ENCODE measurements around the gene RAB11FIP3. TPM values are rescaled to one million over a fixed set of nuclear protein-coding genes. Genes with fewer than 3 reads are reported as not detected.

Gene RAB11FIP3
- total RNA-seq, 1 experiment from 2014 or later: 35.8 TPM

GRCh38 chr16:495127-495748 is 69.8 kb downstream of the RAB11FIP3 start:
- no peaks in the 10 kb centered on the region for H3K27me3 ChIP-seq (replicated peaks; ENCODE audit: control insufficient read depth, insufficient read depth, low read length)
- ChIA-PET POLR2A (no interaction called here), CTCF (interaction anchor here (0.7 to 1.3 kb wide), 6 partner anchors 31 to 109 kb away, joined by 3 to 9 read pairs (median 3); partner anchors contain the start of genes DECR2 and RAB11FIP3)
- no peaks in the 10 kb centered on the region for H3K36me3 ChIP-seq (ENCODE audit: control insufficient read depth, insufficient read depth, low read length)
- no peaks in the 10 kb centered on the region for H3K4me1 ChIP-seq
- no peaks in the 10 kb centered on the region for H3K4me1 Mint-ChIP-seq (ENCODE audit: low read depth, unreplicated experiment)
- peak; percentile 48 to 62 for TF ChIP-seq CTCF (IDR thresholded peaks at IDR 0.05; ENCODE audit: insufficient read depth in 1 of 2, low read depth in 1 of 2, low read length in 1 of 2, severe bottlenecking in 1 of 2, unreplicated experiment in 1 of 2)
- no peaks in the 10 kb centered on the region for H3K9me3 Mint-ChIP-seq (ENCODE audit: unreplicated experiment)
- intact Hi-C loops (cut with micrococcal nuclease; ENCODE audit: unreplicated experiment): loop anchor here (5.0 kb wide), 1 partner anchor 108 kb away; no protein-coding TSS in a partner anchor
- peak; percentile 71 to 72 for DNase-seq
- no peak overlapping the region for H3K4me3 ChIP-seq (ENCODE audit: low read depth, low read length)
- no peaks in the 10 kb centered on the region for H3K9me3 ChIP-seq
- no peak overlapping the region for H3K27ac Mint-ChIP-seq (ENCODE audit: unreplicated experiment)
- no TSS peak for BruUV-seq (replicated peaks)
- H3K36me3 Mint-ChIP-seq (ENCODE audit: insufficient read depth, unreplicated experiment): peaks cover 8% of the 10 kb centered on the region
- H3K4me3 Mint-ChIP-seq (ENCODE audit: unreplicated experiment): no peak overlapping the region
- H3K27me3 Mint-ChIP-seq (ENCODE audit: insufficient read depth, unreplicated experiment): no peaks in the 10 kb centered on the region

GRCh38 chr16:496097-496886 is 70.8 kb downstream of the RAB11FIP3 start:
- no peaks in the 10 kb centered on the region for H3K36me3 ChIP-seq (ENCODE audit: control insufficient read depth, insufficient read depth, low read length)
- no TSS peak for BruUV-seq (replicated peaks)
- Mint-ChIP-seq H3K9me3 (ENCODE audit: unreplicated experiment) (no peaks in the 10 kb centered on the region), H3K4me1 (ENCODE audit: low read depth, unreplicated experiment) (no peaks in the 10 kb centered on the region), H3K4me3 (ENCODE audit: unreplicated experiment) (no peak overlapping the region), H3K27ac (ENCODE audit: unreplicated experiment) (no peak overlapping the region), H3K36me3 (ENCODE audit: insufficient read depth, unreplicated experiment) (peaks cover 8% of the 10 kb centered on the region), H3K27me3 (ENCODE audit: insufficient read depth, unreplicated experiment) (no peaks in the 10 kb centered on the region)
- no peak for DNase-seq
- no peak overlapping the region for H3K4me3 ChIP-seq (ENCODE audit: low read depth, low read length)
- intact Hi-C loops (cut with micrococcal nuclease; ENCODE audit: unreplicated experiment): loop anchor here (5.0 kb wide), 1 partner anchor 109 kb away; no protein-coding TSS in a partner anchor
- H3K9me3 ChIP-seq: no peaks in the 10 kb centered on the region
- CTCF ChIA-PET: interaction anchor here (0.9 to 1.7 kb wide), 6 partner anchors 30 to 110 kb away, joined by 3 to 9 read pairs (median 3); partner anchors contain the start of genes DECR2 and RAB11FIP3
- no peaks in the 10 kb centered on the region for H3K27me3 ChIP-seq (replicated peaks; ENCODE audit: control insufficient read depth, insufficient read depth, low read length)
- no peak for TF ChIP-seq CTCF (IDR thresholded peaks at IDR 0.05; ENCODE audit: insufficient read depth in 1 of 2, low read depth in 1 of 2, low read length in 1 of 2, severe bottlenecking in 1 of 2, unreplicated experiment in 1 of 2)
- H3K4me1 ChIP-seq: no peaks in the 10 kb centered on the region
- POLR2A ChIA-PET: no interaction called here

- DNase-seq: no peak
- no peak overlapping the region for H3K4me3 ChIP-seq (ENCODE audit: low read depth, low read length)
- H3K4me3 Mint-ChIP-seq (ENCODE audit: unreplicated experiment): no peak overlapping the region
- intact Hi-C loops (cut with micrococcal nuclease; ENCODE audit: unreplicated experiment): loop anchor here (5.0 kb wide), 1 partner anchor 110 kb away; no protein-coding TSS in a partner anchor
- POLR2A ChIA-PET: no interaction called here
- no peaks in the 10 kb centered on the region for H3K4me1 Mint-ChIP-seq (ENCODE audit: low read depth, unreplicated experiment)
- CTCF ChIA-PET: interaction anchor here (1.2 to 1.7 kb wide), 2 partner anchors 10 to 73 kb away, joined by 3 read pairs; partner anchors contain the start of gene RAB11FIP3
- H3K9me3 ChIP-seq: no peaks in the 10 kb centered on the region
- BruUV-seq (replicated peaks): no TSS peak
- H3K27me3 ChIP-seq (replicated peaks; ENCODE audit: control insufficient read depth, insufficient read depth, low read length): no peaks in the 10 kb centered on the region
- H3K9me3 Mint-ChIP-seq (ENCODE audit: unreplicated experiment): no peaks in the 10 kb centered on the region
- no peak for TF ChIP-seq CTCF (IDR thresholded peaks at IDR 0.05; ENCODE audit: insufficient read depth in 1 of 2, low read depth in 1 of 2, low read length in 1 of 2, severe bottlenecking in 1 of 2, unreplicated experiment in 1 of 2)
- H3K27me3 Mint-ChIP-seq (ENCODE audit: insufficient read depth, unreplicated experiment): no peaks in the 10 kb centered on the region
- H3K36me3 ChIP-seq (ENCODE audit: control insufficient read depth, insufficient read depth, low read length): no peaks in the 10 kb centered on the region
- H3K27ac Mint-ChIP-seq (ENCODE audit: unreplicated experiment): no peak overlapping the region
- H3K4me1 ChIP-seq: peaks cover 5% of the 10 kb centered on the region
- peaks cover 8% of the 10 kb centered on the region for H3K36me3 Mint-ChIP-seq (ENCODE audit: insufficient read depth, unreplicated experiment)
These were observed 71.8 kb downstream of the RAB11FIP3 start for GRCh38 chr16:497258-497657.

All from Caco-2 (cell line).